ENCODE data around the gene KIFBP. TPM values are rescaled to one million over a fixed set of nuclear protein-coding genes. Genes with fewer than 3 reads are reported as not detected.

The KIFBP gene
- total and polyA plus RNA-seq, 4 donors: 10.9 to 27.9 (median 16.4) TPM

GRCh38 chr10:69057261-69057950 is 68.8 kb downstream of the KIFBP start:
- no peak for TF ChIP-seq CTCF (IDR thresholded peaks at IDR 0.05; ENCODE audit: control extremely low read depth, extremely low read depth)
- WGBS, 2 donors: 15 to 38% methylated on average over 14 of the region's 14 CpGs
- peak overlapping the region; percentile 60 to 82 for H3K27ac ChIP-seq (ENCODE audit: low read depth in 1 of 2, low read length in 1 of 2)
- H3K9ac ChIP-seq (ENCODE audit: insufficient read depth in 1 of 2, low read length in 2 of 2): no peak overlapping the region
- DNase-seq (peak in 1 of 3 donors; percentile 27), ATAC-seq (ENCODE audit: insufficient read depth, low FRiP score) (no peak)
- no peak overlapping the region for H3K4me3 ChIP-seq
- H3K4me1 ChIP-seq (ENCODE audit: control insufficient read depth in 5 of 5, insufficient read depth in 5 of 5, low read length in 5 of 5): peaks cover 0 to 8% (median 4%) of the 10 kb centered on the region in 5 donors
- no peaks in the 10 kb centered on the region for H3K27me3 ChIP-seq (ENCODE audit: control insufficient read depth in 3 of 3, insufficient read depth in 3 of 3, low read length in 2 of 3)
- no peaks in the 10 kb centered on the region for H3K36me3 ChIP-seq (ENCODE audit: control insufficient read depth in 4 of 4, insufficient read depth in 4 of 4, low read length in 4 of 4)
- H3K9me3 ChIP-seq (ENCODE audit: control insufficient read depth in 4 of 4, insufficient read depth in 3 of 4, low read length in 3 of 4): no peaks in the 10 kb centered on the region

- Histone ChIP-seq H3K27ac (ENCODE audit: low read depth in 1 of 2, low read length in 1 of 2) (peak overlapping the region; percentile 60 to 82), H3K27me3 (ENCODE audit: control insufficient read depth in 3 of 3, insufficient read depth in 3 of 3, low read length in 2 of 3) (no peaks in the 10 kb centered on the region), H3K9ac (ENCODE audit: insufficient read depth in 1 of 2, low read length in 2 of 2) (no peak overlapping the region), H3K4me3 (no peak overlapping the region), H3K4me1 (ENCODE audit: control insufficient read depth in 5 of 5, insufficient read depth in 5 of 5, low read length in 5 of 5) (peaks cover 0 to 8% (median 4%) of the 10 kb centered on the region in 5 donors), H3K36me3 (ENCODE audit: control insufficient read depth in 4 of 4, insufficient read depth in 4 of 4, low read length in 4 of 4) (no peaks in the 10 kb centered on the region), H3K9me3 (ENCODE audit: control insufficient read depth in 4 of 4, insufficient read depth in 3 of 4, low read length in 3 of 4) (no peaks in the 10 kb centered on the region)
- 0% methylated on average over 1 of the region's 1 CpG for WGBS, 2 donors
- DNase-seq (no peak), ATAC-seq (ENCODE audit: insufficient read depth, low FRiP score) (no peak)
- no peak for TF ChIP-seq CTCF (IDR thresholded peaks at IDR 0.05; ENCODE audit: control extremely low read depth, extremely low read depth)
Observed at GRCh38 chr10:69057951-69058297, 69.3 kb downstream of the KIFBP start.

- no peak for TF ChIP-seq CTCF (IDR thresholded peaks at IDR 0.05; ENCODE audit: control extremely low read depth, extremely low read depth)
- ATAC-seq (ENCODE audit: insufficient read depth, low FRiP score) (no peak), DNase-seq (no peak)
- Histone ChIP-seq H3K9me3 (ENCODE audit: control insufficient read depth in 4 of 4, insufficient read depth in 3 of 4, low read length in 3 of 4) (no peaks in the 10 kb centered on the region), H3K9ac (ENCODE audit: insufficient read depth in 1 of 2, low read length in 2 of 2) (no peak overlapping the region), H3K4me1 (ENCODE audit: control insufficient read depth in 5 of 5, insufficient read depth in 5 of 5, low read length in 5 of 5) (peaks cover 0 to 11% (median 4%) of the 10 kb centered on the region in 5 donors), H3K4me3 (no peak overlapping the region), H3K36me3 (ENCODE audit: control insufficient read depth in 4 of 4, insufficient read depth in 4 of 4, low read length in 4 of 4) (no peaks in the 10 kb centered on the region), H3K27me3 (ENCODE audit: control insufficient read depth in 3 of 3, insufficient read depth in 3 of 3, low read length in 2 of 3) (no peaks in the 10 kb centered on the region), H3K27ac (ENCODE audit: low read depth in 1 of 2, low read length in 1 of 2) (peak overlapping the region in 1 of 2 donors; percentile 51)
- 95 to 97% methylated on average over 8 of the region's 8 CpGs for WGBS, 2 donors
Observed at GRCh38 chr10:69060127-69060798, 71.7 kb downstream of the KIFBP start.
